Natural killer cell (primary cell): ENCODE results near the gene NTM. TPM values are rescaled to one million over a fixed set of nuclear protein-coding genes. Genes with fewer than 3 reads are reported as not detected.

ENCODE experiments used
- ATAC-seq, 3 donors: fragments of 150-1000 bp in 2 of 3; fragments of 200-7000 bp in 1 of 3; cut with Tn5 transposase; 1 replicate in 1 of 3; 2 replicates in 2 of 3; pipeline ENCODE4 v1.10.0; 2021; ENCODE audit warnings: mild to moderate bottlenecking in 2 of 3, moderate library complexity in 2 of 3
- DNase-seq, 2 donors: peaks; one replicate each; pipeline versions ENCODE4 v3.0.0 to v3.0.0-alpha.2; 2013 to 2021; ENCODE audit warnings: mixed read lengths in 1 of 2
- H3K27ac ChIP-seq: one replicate; pipeline ENCODE4 v1.5.1; 2013; ENCODE audit warnings: mild to moderate bottlenecking, low read length
- H3K27me3 ChIP-seq: one replicate; pipeline ENCODE4 v1.6.1; 2013; ENCODE audit warnings: low read length; ENCODE audit not compliant: control insufficient read depth, insufficient read depth
- H3K36me3 ChIP-seq: one replicate; pipeline ENCODE4 v1.6.1; 2013; ENCODE audit warnings: low read length; ENCODE audit not compliant: control insufficient read depth, insufficient read depth
- H3K4me1 ChIP-seq: one replicate; pipeline ENCODE4 v1.6.1; 2013; ENCODE audit warnings: low read length; ENCODE audit not compliant: control insufficient read depth, insufficient read depth
- H3K4me3 ChIP-seq: one replicate; pipeline ENCODE4 v1.5.1; 2013; ENCODE audit warnings: low read length
- H3K9me3 ChIP-seq: one replicate; pipeline ENCODE4 v1.6.1; 2013; ENCODE audit warnings: low read length; ENCODE audit not compliant: control insufficient read depth, insufficient read depth
- H3K27ac Mint-ChIP-seq, 2 donors: one replicate each; pipeline ENCODE4 v1.8.0; 2022; ENCODE audit warnings: mild to moderate bottlenecking in 2 of 2, mixed read lengths in 2 of 2, moderate library complexity in 1 of 2
- H3K27me3 Mint-ChIP-seq, 2 donors: one replicate each; pipeline ENCODE4 v1.8.0; 2022; ENCODE audit warnings: low read depth in 2 of 2, mixed read lengths in 2 of 2
- H3K36me3 Mint-ChIP-seq: one replicate; pipeline ENCODE4 v1.8.0; 2022; ENCODE audit warnings: mixed read lengths
- H3K4me1 Mint-ChIP-seq, 2 donors: one replicate each; pipeline ENCODE4 v1.8.0; 2022; ENCODE audit warnings: mixed read lengths in 2 of 2
- H3K4me3 Mint-ChIP-seq: one replicate; pipeline ENCODE4 v1.8.0; 2022; ENCODE audit warnings: mild to moderate bottlenecking, moderate library complexity, mixed read lengths
- H3K9me3 Mint-ChIP-seq, 2 donors: one replicate each; pipeline ENCODE4 v1.8.0; 2022; ENCODE audit warnings: mixed read lengths in 2 of 2
- CTCF ChIP-seq: fragments of 200-600 bp; IDR thresholded peaks from one replicate; pipeline ENCODE4 v1.8.0; 2022; ENCODE audit warnings: antibody characterized with exemption
- WGBS: methylation state at CpG from one replicate; pipeline ENCODE4 v1.1.7; 2013; ENCODE audit warnings: missing lambda C conversion rate; ENCODE audit not compliant: insufficient coverage; 5-methylcytosine and 5-hydroxymethylcytosine counted together
- intact Hi-C: fragments of 100-400 bp; cut with micrococcal nuclease; formaldehyde crosslinking; loops from one replicate; pipeline ENCODE4 v1.14.2; 2022
- total RNA-seq, 4 donors: library from RNA; stranded (reverse); fragments of 120-200 nt in 1 of 4; gene quantifications; one replicate each; pipeline versions ENCODE4 v1.2.3 to v1.2.4, GENCODE V29; 2013 to 2022

NTM gene
- total RNA-seq, 3 donors from 2014 or later (not counting 1 experiment from before 2014, with no cell fraction given), result not detected

DNA sequence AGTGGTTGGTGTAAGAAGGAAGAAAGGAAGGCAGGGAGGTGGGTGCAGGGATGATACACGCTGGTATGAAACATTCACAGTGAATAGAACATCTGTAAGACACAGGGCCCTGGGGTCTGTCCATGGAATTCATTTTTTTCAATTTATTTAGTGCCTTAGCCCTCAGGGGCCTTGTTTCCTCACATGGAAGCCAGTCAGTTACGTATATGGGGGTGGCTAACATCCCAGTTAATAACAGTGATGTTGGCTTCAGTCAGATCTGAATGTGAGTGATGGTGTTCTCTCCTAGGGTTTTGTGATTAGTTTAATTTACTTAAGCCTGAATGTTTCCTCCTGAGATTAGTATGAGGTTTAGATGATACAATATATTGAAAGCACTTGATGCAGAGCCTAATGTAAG lies 577.1 kb downstream of the NTM start:
- no peaks in the 10 kb centered on the region for H3K36me3 Mint-ChIP-seq
- H3K27me3 ChIP-seq, result no peaks in the 10 kb centered on the region
- no peaks in the 10 kb centered on the region for H3K4me1 Mint-ChIP-seq
- H3K36me3 ChIP-seq, result no peaks in the 10 kb centered on the region
- H3K9me3 Mint-ChIP-seq, result peaks cover 8 to 14% of the 10 kb centered on the region in 2 donors
- no peak for TF ChIP-seq CTCF
- DNase-seq, result no peak
- intact Hi-C loops, result no loop called here
- no peak overlapping the region for H3K4me3 Mint-ChIP-seq
- H3K27ac ChIP-seq, result no peak overlapping the region
- no peak for ATAC-seq
- H3K4me3 ChIP-seq, result no peak overlapping the region
- no peaks in the 10 kb centered on the region for H3K4me1 ChIP-seq
- no peak overlapping the region for H3K27ac Mint-ChIP-seq
- H3K27me3 Mint-ChIP-seq, result no peaks in the 10 kb centered on the region
- whole genome bisulfite sequencing, result 77% methylated on average over 2 of the region's 2 CpGs
- no peaks in the 10 kb centered on the region for H3K9me3 ChIP-seq

DNA sequence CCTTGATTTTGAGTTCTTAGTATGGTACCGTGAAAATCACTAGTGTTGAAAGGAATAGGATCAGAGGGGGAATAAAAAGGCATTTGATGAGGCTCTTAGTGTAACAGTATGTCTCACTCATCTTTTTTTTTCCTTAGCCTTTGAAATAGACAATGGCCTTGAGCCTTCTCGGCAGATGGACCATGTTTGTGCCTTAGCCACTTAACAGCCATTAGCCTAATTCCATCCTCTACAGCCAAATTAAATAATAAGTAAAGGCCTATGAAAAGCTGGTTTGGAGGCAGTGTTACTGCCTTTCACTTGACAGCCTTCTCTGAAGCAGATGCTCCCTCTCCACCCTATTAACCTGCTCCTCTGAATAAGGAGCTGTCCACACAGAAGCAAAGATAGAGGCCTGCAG lies 580.7 kb downstream of the NTM start:
- no peaks in the 10 kb centered on the region for H3K36me3 Mint-ChIP-seq
- no peak overlapping the region for H3K27ac ChIP-seq
- ATAC-seq (no peak), DNase-seq (no peak)
- H3K4me1 ChIP-seq, result no peaks in the 10 kb centered on the region
- no peaks in the 10 kb centered on the region for H3K9me3 ChIP-seq
- H3K36me3 ChIP-seq, result no peaks in the 10 kb centered on the region
- no peaks in the 10 kb centered on the region for H3K27me3 ChIP-seq
- H3K27me3 Mint-ChIP-seq, result peaks cover 0 to 3% of the 10 kb centered on the region in 2 donors
- 100% methylated on average over 2 of the region's 2 CpGs for WGBS
- H3K9me3 Mint-ChIP-seq, result peaks cover 8 to 11% of the 10 kb centered on the region in 2 donors
- intact Hi-C loops, result no loop called here
- no peak overlapping the region for H3K27ac Mint-ChIP-seq
- no peak for TF ChIP-seq CTCF
- no peak overlapping the region for H3K4me3 Mint-ChIP-seq
- no peak overlapping the region for H3K4me3 ChIP-seq
- H3K4me1 Mint-ChIP-seq, result no peaks in the 10 kb centered on the region

DNA sequence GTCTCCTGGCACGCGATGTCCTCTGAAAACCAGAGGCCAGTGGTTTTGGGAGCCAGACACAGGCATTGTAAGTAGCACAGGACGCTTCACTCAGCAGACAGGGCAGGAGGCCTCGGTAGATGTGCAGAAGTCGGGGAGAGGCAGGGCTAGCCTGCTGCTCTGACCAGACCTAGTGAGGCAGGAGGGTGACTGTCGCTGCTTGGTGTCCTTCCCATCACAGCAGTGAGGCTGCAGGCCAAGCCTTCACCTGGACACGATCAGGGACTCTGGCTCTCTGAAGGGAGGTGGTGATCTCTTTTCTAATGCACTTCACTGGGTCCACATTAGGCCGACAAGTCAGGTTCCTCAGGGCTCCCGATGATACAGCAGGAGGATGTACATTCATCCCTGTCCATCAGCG lies 583.7 kb downstream of the NTM start:
- no peak overlapping the region for H3K4me3 ChIP-seq
- 85% methylated on average over 10 of the region's 10 CpGs for WGBS
- Mint-ChIP-seq H3K9me3 (peaks cover 11 to 15% of the 10 kb centered on the region in 2 donors), H3K27ac (no peak overlapping the region), H3K4me1 (no peaks in the 10 kb centered on the region), H3K27me3 (peaks cover 0 to 3% of the 10 kb centered on the region in 2 donors), H3K36me3 (no peaks in the 10 kb centered on the region), H3K4me3 (no peak overlapping the region)
- TF ChIP-seq CTCF, result no peak
- H3K27ac ChIP-seq, result no peak overlapping the region
- no peaks in the 10 kb centered on the region for H3K4me1 ChIP-seq
- no peaks in the 10 kb centered on the region for H3K36me3 ChIP-seq
- no peaks in the 10 kb centered on the region for H3K9me3 ChIP-seq
- ATAC-seq (no peak), DNase-seq (no peak)
- H3K27me3 ChIP-seq, result no peaks in the 10 kb centered on the region
- intact Hi-C loops, result no loop called here

DNA sequence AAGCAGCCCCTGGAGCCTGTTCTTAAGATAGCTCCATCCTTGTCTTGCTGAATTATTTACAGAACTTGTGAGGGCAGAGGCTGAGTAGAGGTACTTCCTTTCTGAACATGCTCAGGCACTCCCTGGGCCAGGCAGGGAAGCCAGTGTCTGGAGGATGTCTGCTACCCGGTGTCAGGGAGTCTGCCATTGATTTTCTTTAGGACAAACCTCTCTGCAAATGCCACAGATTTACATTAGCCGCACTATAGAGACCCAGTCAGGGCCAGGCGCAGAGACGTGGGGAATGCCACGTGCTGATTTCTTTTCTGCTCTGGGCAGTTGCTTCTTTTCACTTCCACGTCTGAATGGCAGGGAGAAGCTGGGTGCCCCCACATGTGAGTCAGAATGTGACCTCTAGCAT lies 585.5 kb downstream of the NTM start:
- no peak overlapping the region for H3K4me3 Mint-ChIP-seq
- H3K9me3 Mint-ChIP-seq, result peaks cover 6 to 9% of the 10 kb centered on the region in 2 donors
- no peak for DNase-seq
- ATAC-seq, result no peak
- no peaks in the 10 kb centered on the region for H3K27me3 ChIP-seq
- no peaks in the 10 kb centered on the region for H3K9me3 ChIP-seq
- TF ChIP-seq CTCF, result no peak
- H3K4me3 ChIP-seq, result no peak overlapping the region
- no peak overlapping the region for H3K27ac ChIP-seq
- H3K27me3 Mint-ChIP-seq, result peaks cover 0 to 3% of the 10 kb centered on the region in 2 donors
- no peaks in the 10 kb centered on the region for H3K4me1 Mint-ChIP-seq
- H3K36me3 ChIP-seq, result no peaks in the 10 kb centered on the region
- intact Hi-C loops, result no loop called here
- H3K4me1 ChIP-seq, result no peaks in the 10 kb centered on the region
- H3K27ac Mint-ChIP-seq, result no peak overlapping the region
- H3K36me3 Mint-ChIP-seq, result no peaks in the 10 kb centered on the region
- WGBS, result 61% methylated on average over 6 of the region's 6 CpGs
